GM21423 (cell line): Measurements from ENCODE around the gene NSMF.

ENCODE experiments used
- ATAC-seq: cut with Tn5 transposase; IDR thresholded peaks from one replicate; pipeline ENCODE4 v1.9.1; 2021; ENCODE audit warnings: mild to moderate bottlenecking, moderate library complexity; ENCODE audit not compliant: unreplicated experiment

NSMF gene

DNA sequence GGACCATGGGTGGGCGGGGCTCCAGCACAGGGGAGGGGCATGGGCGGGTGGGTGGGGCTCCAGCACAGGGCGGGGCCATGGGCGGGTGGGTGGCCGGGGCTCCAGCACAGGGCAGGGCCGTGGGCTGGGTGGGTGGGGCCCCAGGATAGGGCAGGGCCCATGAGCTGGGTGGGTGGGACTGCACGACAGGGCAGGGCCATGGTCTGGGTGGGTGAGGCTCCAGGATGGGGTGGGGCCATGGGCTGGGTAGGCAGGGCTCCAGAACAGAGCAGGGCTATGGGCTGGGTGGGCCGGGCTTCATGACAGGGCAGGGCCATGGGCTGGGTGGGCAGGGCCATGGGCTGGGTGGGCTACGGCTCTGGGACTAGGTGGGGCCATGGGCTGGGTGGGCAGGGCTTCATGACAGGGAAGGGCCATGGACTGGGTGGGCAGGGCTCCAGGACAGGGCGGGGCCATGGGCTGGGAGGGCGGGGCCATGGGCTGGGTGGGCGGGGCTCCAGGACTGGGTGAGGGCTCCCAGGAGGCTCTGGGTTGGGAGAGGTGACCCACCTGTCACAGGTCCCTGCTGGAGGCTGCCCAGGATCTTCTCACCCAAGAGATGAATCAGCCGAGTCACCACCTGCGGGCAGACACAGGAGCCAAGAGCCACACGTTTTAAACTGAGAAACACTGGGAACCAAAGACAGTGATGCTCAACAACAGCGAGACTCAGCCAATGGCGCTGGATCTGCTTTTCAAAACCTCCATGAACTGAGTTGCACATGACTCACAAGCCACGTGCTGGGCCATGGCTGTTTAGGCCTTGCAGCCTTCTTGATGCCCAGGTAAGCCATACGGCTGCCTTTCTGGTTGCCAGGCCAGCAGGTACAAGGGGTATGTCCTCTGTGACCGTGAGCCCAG lies 33.6 kb upstream of the NSMF start:
- ATAC-seq = no peak

DNA sequence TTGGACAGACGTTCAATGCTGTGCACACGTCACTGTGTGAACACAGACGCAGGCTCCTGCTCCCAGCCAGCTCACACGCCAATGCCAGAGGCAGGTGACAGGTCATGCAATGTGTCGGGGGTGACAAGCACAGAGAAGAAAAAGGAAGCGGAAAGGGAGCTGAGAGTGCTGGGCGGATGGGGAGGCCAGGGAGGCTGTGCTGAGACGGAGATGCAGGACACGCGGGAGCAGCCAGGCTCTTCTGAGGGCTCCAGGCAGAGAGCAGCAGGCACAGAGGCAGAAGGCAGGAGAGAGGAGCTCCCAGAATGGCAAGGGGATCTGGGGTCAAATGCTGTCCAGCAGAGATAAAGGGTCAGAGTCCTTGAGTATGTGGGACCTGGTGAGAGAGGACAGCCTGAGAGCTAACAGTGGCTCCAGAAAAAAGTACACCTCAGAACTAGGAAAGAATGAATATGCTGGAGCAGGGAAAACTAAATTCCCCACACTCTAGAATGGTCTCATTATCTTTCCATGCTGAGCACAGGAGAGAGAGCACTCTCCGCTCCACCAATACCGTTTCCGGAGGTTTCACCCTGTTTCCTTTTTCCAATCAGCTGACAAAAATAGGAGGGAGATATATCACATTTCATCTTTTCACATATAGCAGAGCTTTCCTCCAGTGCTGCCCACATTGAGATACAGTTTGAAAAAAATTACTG lies 32.8 kb upstream of the NSMF start:
- no peak for ATAC-seq

DNA sequence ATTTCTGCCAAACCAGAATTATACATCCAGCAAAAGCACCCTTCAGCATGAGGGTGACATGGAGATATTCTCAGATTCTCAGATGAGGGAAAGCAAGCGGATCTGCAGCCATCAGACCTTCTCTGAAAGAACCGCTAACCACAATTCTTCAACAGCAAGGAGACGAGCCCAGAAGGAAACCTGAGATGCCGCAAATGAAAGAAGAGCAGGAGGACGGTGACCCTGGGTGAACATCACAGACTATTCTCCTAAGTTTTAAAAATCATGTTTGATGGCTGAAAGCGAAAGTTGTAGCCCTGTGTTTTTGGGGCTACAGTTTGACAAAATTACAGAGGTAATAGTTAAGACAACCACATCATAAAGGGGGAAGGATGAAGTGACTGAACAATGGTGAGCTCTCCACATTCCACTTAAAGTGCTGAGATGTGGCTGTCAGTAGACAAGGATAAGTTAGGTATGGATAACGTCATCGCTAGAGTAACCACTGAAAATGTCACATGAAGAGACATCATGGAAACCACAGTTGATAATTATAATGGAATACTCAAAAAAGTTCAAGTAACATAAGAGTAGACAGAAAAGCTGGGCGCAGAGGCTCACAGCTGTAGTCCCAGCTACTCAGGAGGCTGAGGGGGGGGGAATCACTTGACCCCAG lies 31.5 kb upstream of the NSMF start:
- ATAC-seq = no peak

DNA sequence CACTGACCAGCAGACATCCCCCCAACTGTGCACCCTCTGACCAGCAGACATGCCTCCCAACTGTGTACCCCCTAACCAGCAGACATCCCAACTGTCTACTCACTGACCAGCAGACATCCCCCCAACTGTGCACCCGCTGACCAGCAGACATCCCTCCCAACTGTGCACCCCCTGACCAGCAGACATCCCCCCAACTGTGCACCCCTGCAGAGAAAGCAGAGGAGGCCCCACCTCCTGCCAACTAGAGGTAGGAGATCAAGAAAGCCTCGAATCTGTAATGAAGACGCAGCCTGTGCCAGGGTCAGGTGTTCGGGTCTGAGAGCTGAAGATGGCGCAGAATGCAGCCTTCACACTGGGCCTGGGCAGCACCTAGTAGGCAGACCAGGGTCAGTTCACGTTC lies 29.8 kb upstream of the NSMF start:
- no peak for ATAC-seq

DNA sequence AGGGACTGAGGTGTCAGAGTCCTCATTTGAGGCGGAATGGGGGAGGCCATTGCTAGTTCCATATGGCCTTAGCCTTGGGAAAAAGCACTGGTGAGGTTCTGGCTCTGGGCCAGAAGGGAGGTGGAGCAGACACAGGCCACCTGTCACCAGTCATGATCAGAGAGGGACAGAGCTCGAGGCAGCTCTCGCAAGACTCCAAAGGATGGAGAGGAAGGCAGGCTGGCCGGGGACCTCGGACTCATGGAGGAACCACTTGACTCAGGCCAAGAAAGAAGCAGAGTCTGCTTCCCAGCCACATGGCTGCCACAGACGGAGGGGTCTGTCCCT lies 29.2 kb upstream of the NSMF start:
- ATAC-seq = no peak

DNA sequence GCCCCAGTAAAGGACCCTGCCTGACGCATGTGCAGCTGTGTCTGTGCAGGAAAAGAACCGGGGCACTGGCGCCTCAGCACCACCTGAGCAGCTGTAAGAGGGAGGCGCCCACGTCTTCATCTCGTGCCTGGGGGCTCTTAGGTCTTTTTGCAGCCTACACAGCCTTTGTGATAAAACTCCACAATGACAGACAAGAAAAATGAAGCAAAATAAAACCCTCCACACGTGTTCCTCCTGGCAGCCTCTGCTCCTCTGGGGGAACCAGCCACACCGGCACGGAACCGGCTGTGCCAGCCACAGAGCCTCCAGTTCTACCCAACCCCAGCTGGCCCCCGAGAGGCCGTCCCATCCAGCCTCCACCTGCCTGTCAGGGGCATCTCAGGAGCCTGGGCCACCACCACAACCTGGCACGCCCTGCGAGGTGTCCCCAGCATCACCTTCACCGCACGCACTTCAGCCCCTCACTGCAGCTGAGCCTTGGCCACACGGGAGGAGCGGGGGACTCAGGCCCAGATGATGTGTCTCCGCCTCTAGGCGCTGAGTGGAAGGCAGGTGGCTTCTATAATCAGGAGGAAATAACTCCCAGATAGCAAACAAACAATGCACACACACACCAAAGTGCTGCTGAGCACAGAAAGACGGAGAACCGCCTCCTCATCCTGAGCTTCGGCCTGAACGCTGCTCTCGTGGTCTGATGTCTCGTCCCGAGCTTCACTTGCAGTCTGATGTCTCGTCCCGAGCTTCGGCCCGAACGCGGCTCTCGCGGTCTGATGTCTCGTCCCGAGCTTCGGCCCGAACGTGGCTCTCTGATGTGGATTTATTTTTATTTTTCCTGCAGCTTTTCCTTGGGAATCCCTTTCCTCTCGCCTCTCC lies 28.6 kb upstream of the NSMF start:
- ATAC-seq = no peak

DNA sequence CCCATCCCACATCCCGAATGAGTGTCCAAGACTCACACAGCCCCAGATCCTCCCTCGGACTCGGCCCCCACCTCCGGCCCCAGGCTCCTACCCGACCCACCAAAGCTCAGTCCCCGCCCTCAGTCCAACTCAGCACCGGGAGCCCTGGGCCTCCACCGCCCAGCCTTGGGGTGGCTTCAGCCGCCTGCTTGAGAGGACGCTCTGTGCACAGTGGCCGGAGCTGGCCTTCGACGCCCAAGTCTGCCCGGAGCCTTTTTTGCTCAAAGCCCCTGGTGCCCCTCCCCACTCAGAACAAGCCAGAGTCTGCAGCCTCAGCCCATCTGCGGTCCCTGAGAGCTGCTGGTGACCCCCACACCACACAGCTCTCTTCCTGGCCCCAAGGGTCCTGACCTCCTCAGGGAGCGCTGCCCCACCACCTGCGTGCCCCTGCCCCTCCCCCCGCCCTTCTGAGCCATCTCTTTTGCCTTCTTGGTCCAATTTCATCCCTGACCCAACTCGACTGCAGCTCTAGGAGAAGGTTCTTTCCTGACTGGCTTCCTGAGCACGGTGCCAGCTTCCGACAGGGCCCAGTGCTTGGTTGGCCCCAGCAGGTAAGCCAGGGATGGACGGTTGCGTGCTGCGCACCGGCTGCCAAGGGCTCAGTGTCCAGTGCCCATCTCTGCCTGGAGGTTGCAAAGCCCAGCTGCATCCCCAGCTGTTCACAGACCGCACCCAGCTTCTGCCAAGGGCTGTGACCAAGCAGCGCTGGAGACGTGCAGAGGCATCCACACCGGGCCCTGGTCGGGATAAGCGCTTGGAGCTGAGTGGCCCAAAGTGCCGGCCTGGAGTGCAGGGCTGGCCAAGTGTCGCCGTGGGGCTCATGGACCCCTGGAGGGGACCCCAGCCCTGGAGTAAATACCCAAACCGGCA lies 27.7 kb upstream of the NSMF start:
- ATAC-seq = no peak

DNA sequence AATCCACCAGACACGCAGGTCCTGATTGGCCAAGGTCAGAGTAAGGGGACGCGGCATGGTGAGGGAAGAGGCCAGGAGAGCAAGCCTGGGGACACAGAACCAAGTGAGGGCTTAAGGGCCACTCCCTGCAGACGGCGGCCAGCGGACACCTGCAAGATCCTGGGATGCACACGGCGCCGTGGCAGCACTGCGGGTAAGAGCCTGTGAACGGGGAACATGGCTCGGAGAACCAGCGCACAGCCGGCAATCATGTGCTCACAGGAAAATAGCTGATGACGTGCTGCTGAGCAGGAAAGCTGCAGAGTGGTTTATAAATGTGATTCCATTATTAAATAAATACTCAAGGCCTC lies 27.0 kb upstream of the NSMF start:
- no peak for ATAC-seq

DNA sequence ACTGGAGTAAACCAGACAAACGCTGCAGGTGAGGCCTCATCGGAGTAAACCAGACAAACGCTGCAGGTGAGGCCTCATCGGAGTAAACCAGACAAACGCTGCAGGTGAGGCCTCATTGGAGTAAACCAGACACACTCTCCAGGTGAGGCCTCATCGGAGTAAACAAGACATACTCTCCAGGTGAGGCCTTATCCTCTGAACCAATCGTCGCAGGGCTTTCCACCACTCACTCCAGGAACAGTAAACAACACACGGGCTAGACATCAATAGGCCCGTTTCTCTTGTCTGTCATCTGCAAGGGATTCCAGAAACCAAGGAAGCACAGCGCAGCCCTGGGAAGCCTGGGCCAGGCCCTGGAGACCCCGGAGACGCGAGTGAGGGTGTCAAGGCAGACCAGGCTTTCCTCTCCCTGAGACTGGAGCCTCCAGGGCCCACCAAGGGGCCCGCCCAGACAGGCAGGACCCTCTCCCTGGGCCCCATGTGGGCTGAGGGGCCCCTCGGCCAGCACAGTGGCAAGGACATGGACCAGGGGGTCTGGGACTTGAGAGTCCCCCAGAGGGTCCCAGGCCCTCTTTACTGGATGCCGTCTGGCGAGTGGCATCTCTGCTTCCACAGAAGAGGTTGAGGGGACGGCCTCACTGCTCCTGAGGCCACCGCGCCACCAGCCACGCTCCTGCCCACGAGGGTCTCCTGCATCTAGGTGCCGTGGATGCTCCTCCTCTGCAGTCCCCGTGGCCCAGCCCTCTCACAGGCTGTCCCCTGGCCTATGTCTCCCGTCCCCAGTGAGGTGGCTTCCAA lies 26.4 kb upstream of the NSMF start:
- ATAC-seq = no peak

DNA sequence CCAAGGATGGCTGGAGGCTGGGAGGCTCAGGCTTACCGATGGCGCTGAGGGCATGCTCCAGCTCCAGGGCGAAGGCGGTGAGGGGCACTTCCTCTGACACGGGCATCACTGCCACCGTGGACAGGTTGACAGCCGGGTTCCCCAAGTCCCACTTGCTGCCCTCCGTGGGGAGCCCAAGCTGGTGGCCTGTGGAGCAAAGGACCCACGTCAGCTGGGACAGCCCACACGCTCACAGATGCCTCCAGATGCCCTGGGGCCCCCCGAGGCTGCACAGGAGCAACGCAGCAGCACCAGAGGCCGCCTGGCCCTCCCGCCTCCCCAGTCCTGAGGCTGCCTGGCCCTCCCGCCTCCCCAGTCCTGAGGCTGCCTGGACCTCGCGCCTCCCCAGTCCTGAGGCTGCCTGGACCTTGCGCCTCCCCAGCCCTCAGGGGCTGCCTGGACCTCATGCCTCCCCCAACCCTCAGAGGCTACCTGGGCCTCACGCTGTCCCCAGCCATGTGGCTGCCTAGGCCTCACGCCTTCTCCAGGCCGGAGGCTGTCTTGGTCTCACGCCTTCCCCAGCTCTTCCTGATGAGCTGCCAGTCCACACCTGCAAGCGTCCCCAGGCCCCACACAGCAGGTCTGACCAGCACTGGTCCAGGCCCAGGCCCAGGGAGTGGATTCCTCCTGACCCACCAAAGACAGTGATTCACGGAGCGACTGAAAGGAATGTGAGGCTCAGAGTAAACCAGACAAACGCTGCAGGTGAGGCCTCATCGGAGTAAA lies 25.6 kb upstream of the NSMF start:
- ATAC-seq = no peak

DNA sequence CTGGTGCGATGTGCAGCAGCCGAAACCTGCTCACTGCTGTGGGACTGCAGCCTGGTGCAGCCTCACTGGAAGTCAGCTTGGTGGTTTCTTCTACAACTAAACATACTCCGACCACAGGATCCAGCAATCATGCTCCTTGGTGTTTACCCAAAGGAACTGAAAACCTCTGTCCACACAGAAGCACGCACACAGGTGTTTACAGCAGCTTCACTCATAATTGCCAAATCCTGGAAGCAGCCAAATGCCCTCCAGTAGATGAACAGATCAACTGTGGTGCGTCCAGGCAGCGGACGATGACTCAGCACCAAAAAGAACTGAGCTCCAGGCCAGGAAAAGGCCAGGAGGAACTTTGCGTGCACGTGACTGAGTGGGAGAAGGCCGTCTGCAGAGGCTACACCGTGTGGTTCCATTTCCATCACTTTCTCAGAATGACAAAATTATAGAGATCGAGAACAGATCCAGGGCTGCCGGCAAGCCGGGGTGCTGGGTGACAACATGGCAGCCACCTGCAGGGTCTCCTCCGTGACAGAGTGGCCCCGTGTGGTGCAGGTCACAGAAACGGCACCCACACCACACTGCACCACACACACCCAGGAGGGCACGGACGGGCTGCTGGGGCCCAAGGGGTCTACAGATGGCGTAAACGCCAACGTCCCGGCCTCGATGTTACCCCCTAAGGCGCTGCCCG lies 23.1 kb upstream of the NSMF start:
- ATAC-seq = no peak

DNA sequence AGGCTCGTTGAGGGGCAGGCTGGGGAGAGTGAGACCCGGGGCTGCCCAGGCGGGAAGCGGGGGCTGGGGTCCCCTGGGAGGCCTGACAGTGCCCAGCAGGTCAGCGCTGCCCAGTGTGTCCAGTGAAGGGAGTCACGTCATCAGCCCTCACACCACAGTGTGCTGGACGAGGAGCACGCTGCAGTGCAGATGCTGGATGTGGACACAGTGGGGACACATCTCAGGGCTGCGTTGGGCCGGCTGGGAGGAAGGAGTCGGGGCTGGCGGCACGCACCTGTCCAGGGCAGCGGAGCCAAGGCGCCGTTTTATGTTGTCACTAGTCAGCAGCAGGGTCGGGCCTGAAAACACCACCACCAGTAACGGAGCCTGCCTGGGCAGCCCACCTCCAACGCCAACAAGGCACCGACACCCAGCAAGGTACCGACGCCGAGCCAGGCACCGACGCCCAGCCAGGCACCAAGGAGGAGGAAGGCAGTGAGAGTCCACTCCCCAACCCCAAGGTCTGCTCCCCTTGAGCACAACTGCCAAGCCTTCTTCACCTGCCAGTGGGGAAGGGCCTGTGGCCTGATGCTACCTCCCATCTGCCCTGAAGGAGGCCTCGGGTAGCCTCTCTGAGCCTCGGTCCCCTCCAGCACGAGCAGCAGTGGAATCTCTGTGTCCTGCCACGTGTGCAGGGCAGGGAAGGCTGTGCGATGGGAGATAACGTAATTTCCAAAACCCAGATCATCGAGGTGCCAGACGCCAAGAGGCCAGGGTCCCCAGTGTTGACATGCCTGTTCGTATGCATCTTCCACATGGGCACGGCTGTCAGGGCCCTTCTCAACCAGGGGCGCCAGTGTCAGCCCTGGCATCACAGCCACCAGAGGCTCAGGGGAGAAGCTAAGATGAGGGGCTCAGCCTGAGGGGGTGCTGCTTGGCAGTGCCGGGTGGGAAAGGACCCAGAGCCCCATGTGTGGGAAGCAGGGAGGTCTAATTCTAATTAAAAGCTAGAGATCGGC lies 21.9 kb upstream of the NSMF start:
- no peak for ATAC-seq

DNA sequence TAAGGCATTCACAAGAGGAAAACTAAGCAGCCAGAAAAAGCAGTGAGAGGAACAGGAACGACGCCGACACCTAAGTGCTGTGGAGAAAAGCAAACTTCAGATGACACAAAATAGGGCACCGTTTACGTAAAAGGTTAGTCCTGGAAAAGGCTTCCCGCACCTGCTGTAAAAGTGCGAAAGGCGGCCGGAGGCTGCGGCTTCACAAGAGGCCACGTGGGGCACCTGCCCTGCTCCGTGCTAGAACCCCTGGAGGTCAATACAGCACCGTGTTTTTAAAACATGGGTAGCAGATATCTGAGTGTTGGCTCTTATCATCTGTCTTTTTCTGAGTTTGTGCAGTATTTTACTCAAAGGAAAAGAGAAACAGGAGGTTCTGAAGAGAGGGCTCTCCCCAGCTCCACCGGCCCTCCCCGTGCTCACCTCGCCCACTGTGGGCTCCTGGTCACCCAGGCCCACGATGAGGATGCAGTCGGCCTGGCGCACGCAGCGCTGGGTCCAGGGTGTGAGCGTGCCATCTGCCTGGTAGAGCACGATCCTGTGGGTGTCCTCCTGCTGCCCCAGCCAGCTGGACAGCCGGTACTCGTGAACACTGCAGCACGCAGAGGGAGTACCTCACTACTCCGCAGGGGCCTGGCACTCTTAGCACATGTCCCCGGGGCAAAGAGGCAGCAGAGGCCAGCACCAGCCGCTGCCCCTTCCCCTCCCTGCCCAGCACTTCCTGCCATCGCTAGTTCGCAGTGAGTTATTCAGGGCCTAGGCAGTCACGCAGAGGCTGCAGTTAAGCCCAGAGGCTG lies 21.0 kb upstream of the NSMF start:
- ATAC-seq = no peak

DNA sequence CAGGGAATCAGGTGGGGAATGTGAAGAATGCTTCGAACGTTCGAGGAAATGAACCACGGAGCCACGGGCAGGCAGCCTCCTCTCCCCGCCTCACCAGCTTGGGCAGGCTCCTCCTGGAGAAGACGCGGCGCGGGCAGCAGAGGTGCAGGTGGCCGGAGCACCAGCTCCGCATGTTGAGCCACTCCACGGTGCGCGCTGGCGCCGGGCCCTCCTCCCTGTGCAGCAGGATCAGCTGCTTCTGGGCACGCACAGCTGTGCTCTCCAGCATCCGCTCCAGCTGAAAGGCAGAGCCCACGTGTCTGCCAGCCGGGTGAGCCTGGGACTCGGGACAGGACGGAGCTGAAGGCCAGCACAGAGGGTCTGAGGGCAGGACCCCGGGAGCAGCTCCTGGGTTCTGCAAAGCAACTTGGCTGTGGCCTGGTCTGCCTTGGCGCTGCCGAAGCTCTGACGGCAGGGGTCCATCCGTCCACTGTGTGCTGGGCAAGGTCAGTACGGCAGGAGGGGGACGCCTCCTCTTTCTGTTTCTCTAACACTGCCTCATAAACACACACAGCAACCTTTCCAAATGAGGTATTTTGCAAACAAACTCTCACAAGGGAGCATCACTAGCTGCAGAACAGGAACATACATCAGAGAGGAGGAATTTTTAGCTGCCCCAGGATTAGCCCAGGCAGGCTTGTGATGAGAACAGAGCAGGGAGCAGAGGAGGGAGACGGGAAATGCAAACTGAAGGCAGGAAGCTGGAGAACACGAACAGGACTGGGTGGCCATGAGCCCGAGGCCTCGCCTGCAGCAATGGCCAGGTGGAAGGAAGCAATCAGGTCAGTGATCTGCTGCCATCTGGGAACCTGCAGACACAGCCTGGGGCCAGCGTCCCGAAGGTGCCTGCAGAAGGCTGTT lies 20.1 kb upstream of the NSMF start:
- no peak for ATAC-seq

DNA sequence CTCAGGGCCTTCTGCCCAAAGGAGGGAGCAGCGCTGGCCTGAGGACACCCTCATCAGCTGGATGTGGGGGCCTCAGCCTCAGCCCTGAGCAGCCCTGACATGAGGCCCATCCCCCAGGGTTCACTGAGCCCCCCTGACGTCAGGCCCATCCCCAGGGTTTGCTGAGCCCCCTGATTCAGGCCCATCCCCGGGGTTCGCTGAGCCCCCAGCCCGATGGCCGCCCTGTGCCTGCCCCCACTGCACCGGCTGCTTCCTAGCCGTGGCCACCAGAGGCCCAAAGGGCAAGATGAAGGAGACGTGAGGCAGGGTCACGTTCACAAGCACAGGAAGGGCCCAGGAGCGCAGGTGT lies 19.5 kb upstream of the NSMF start:
- no peak for ATAC-seq
